IPS DF 19.7 (cell line): ENCODE results near the gene KIF3B.
"Not testable (repeated sequence)": the region's sequence is repeated elsewhere in the genome, so short reads cannot be mapped to it uniquely, and the experiment has no call there.

Source experiments
- DNase-seq: peaks from one replicate; pipeline ENCODE4 v3.0.0-alpha.2; 2013; ENCODE audit warnings: low read depth, low spot score

Gene KIF3B

GRCh38 chr20:32248043-32248442, 29.4 kb upstream of the KIF3B start:
- DNase-seq: no peak

GRCh38 chr20:32249030-32249738, 28.3 kb upstream of the KIF3B start:
- no peak for DNase-seq

GRCh38 chr20:32251470-32251869, 26.0 kb upstream of the KIF3B start:
- DNase-seq: no peak

GRCh38 chr20:32252189-32252588, 25.3 kb upstream of the KIF3B start:
- DNase-seq: no peak

GRCh38 chr20:32260973-32261372, 16.5 kb upstream of the KIF3B start:
- not testable (repeated sequence) for DNase-seq

GRCh38 chr20:32261644-32262043, 15.8 kb upstream of the KIF3B start:
- no peak for DNase-seq

- DNase-seq: no peak
These were observed 14.0 kb upstream of the KIF3B start for GRCh38 chr20:32263398-32263954.

GRCh38 chr20:32271620-32272019, 5.8 kb upstream of the KIF3B start:
- no peak for DNase-seq

GRCh38 chr20:32274359-32274758, 3.1 kb upstream of the KIF3B start:
- DNase-seq: no peak

GRCh38 chr20:32275163-32275562, 2.3 kb upstream of the KIF3B start:
- not testable (repeated sequence) for DNase-seq

GRCh38 chr20:32278199-32278643, 770 bp downstream of the KIF3B start:
- DNase-seq: no peak

GRCh38 chr20:32281711-32282110, 4.3 kb downstream of the KIF3B start:
- DNase-seq: no peak

- no peak for DNase-seq
These were observed 5.0 kb downstream of the KIF3B start for GRCh38 chr20:32282461-32282860.

GRCh38 chr20:32285082-32285620, 7.7 kb downstream of the KIF3B start:
- no peak for DNase-seq

GRCh38 chr20:32285621-32286371, 8.3 kb downstream of the KIF3B start:
- no peak for DNase-seq

GRCh38 chr20:32287231-32287638, 9.8 kb downstream of the KIF3B start:
- no peak for DNase-seq

- DNase-seq: no peak
These were observed 10.9 kb downstream of the KIF3B start for GRCh38 chr20:32288225-32288849.

GRCh38 chr20:32289299-32289660, 11.8 kb downstream of the KIF3B start:
- DNase-seq: not testable (repeated sequence)

GRCh38 chr20:32289661-32290431, 12.4 kb downstream of the KIF3B start:
- DNase-seq: no peak

- no peak for DNase-seq
These were observed 13.7 kb downstream of the KIF3B start for GRCh38 chr20:32291166-32291565.

GRCh38 chr20:32292548-32292947, 15.1 kb downstream of the KIF3B start:
- no peak for DNase-seq
